GM18517 (cell line): ENCODE measurements around the gene IQGAP2.
"Not testable (repeated sequence)": the region's sequence is repeated elsewhere in the genome, so short reads cannot be mapped to it uniquely, and the experiment has no call there.

Experiments
- ATAC-seq: cut with Tn5 transposase; IDR thresholded peaks from one replicate; pipeline ENCODE4 v1.9.1; 2021; ENCODE audit warnings: mild to moderate bottlenecking, moderate library complexity; ENCODE audit not compliant: unreplicated experiment

Gene IQGAP2

GRCh38 chr5:76414788-76415187 is 11.7 kb downstream of the IQGAP2 start:
- no peak for ATAC-seq

GRCh38 chr5:76415855-76416254 is 12.8 kb downstream of the IQGAP2 start:
- no peak for ATAC-seq

GRCh38 chr5:76419597-76420298 is 16.7 kb downstream of the IQGAP2 start:
- ATAC-seq, result no peak

- ATAC-seq, result no peak
Observed at GRCh38 chr5:76422227-76422626, 19.1 kb downstream of the IQGAP2 start.

GRCh38 chr5:76422742-76423141 is 19.7 kb downstream of the IQGAP2 start:
- ATAC-seq, result no peak

- no peak for ATAC-seq
Observed at GRCh38 chr5:76425146-76425545, 22.1 kb downstream of the IQGAP2 start.

GRCh38 chr5:76425928-76426804 is 23.1 kb downstream of the IQGAP2 start:
- ATAC-seq, result no peak

GRCh38 chr5:76427206-76428140 is 24.4 kb downstream of the IQGAP2 start:
- no peak for ATAC-seq

- not testable (repeated sequence) for ATAC-seq
Observed at GRCh38 chr5:76428550-76428949, 25.5 kb downstream of the IQGAP2 start.

- no peak for ATAC-seq
Observed at GRCh38 chr5:76433261-76433660, 30.2 kb downstream of the IQGAP2 start.

- not testable (repeated sequence) for ATAC-seq
Observed at GRCh38 chr5:76437507-76437906, 34.4 kb downstream of the IQGAP2 start.

- ATAC-seq, result no peak
Observed at GRCh38 chr5:76438025-76438424, 34.9 kb downstream of the IQGAP2 start.

GRCh38 chr5:76439201-76439600 is 36.1 kb downstream of the IQGAP2 start:
- ATAC-seq, result no peak

GRCh38 chr5:76439929-76440328 is 36.8 kb downstream of the IQGAP2 start:
- no peak for ATAC-seq

- ATAC-seq, result no peak
Observed at GRCh38 chr5:76441101-76441500, 38.0 kb downstream of the IQGAP2 start.

GRCh38 chr5:76441890-76442673 is 39.0 kb downstream of the IQGAP2 start:
- no peak for ATAC-seq

GRCh38 chr5:76443066-76443800 is 40.1 kb downstream of the IQGAP2 start:
- ATAC-seq, result no peak

GRCh38 chr5:76445063-76445462 is 42.0 kb downstream of the IQGAP2 start:
- ATAC-seq, result no peak

GRCh38 chr5:76445830-76446229 is 42.7 kb downstream of the IQGAP2 start:
- no peak for ATAC-seq

- no peak for ATAC-seq
Observed at GRCh38 chr5:76446776-76447175, 43.7 kb downstream of the IQGAP2 start.
